HepG2 (cell line): Measurements from ENCODE around the gene SHANK2.

Experiments
- CTCF ChIP-seq: sonication (generic); formaldehyde crosslinking; IDR thresholded peaks from 2 replicates; pipeline ENCODE4 v1.5.0; 2020; ENCODE audit warnings: mild to moderate bottlenecking, missing genetic modification reagents, moderate library complexity
- ETS1 ChIP-seq: sonication (generic); formaldehyde crosslinking; IDR thresholded peaks from 2 replicates; pipeline ENCODE4 v1.4.0; 2020; ENCODE audit warnings: missing genetic modification reagents
- HNF4G ChIP-seq, 2 experiments: sonication (generic) in 1 of 2; formaldehyde crosslinking in 1 of 2; IDR thresholded peaks; 2 replicates each; pipeline versions ENCODE4 v1.4.0 to v1.6.1; 2011 to 2020; ENCODE audit warnings: borderline replicate concordance in 2 of 2, low read depth in 2 of 2, mild to moderate bottlenecking in 2 of 2, low read length in 1 of 2, missing genetic modification reagents in 1 of 2, moderate library complexity in 1 of 2
- SIX1 ChIP-seq: sonication (generic); formaldehyde crosslinking; IDR thresholded peaks from 2 replicates; pipeline ENCODE4 v1.4.0; 2020; ENCODE audit warnings: missing genetic modification reagents, borderline replicate concordance
- ZBTB33 ChIP-seq: sonication (generic); formaldehyde crosslinking; IDR thresholded peaks from 2 replicates; pipeline ENCODE4 v1.4.0; 2020; ENCODE audit warnings: missing genetic modification reagents
- ZNF737 ChIP-seq: sonication (generic); formaldehyde crosslinking; IDR thresholded peaks from 2 replicates; pipeline ENCODE4 v1.5.0; 2020; ENCODE audit warnings: missing genetic modification reagents, mild to moderate bottlenecking, borderline replicate concordance

- TF ChIP-seq ETS1 (no peak), ZNF737 (CRISPR knock-in tag) (no peak), ZBTB33 (CRISPR knock-in tag) (no peak), SIX1 (no peak), HNF4G (IDR thresholded peaks at IDR 0.05; ENCODE audit: borderline replicate concordance, low read depth, low read length) (no peak), HNF4G (CRISPR knock-in tag; IDR thresholded peaks at IDR 0.05; ENCODE audit: borderline replicate concordance, low read depth) (no peak), CTCF (CRISPR knock-in tag) (no peak)
Measured at GRCh38 chr11:71236836-71237475, 15.4 kb downstream of the SHANK2 start.
